Middle frontal gyrus (tissue), 1 donor: ENCODE results near the gene GYS1.

ENCODE experiments used
- DNase-seq: peaks from one replicate; pipeline ENCODE4 v3.0.0-alpha.2; 2015; ENCODE audit warnings: low spot score; ENCODE audit errors: extremely low spot score

GYS1 gene

DNA sequence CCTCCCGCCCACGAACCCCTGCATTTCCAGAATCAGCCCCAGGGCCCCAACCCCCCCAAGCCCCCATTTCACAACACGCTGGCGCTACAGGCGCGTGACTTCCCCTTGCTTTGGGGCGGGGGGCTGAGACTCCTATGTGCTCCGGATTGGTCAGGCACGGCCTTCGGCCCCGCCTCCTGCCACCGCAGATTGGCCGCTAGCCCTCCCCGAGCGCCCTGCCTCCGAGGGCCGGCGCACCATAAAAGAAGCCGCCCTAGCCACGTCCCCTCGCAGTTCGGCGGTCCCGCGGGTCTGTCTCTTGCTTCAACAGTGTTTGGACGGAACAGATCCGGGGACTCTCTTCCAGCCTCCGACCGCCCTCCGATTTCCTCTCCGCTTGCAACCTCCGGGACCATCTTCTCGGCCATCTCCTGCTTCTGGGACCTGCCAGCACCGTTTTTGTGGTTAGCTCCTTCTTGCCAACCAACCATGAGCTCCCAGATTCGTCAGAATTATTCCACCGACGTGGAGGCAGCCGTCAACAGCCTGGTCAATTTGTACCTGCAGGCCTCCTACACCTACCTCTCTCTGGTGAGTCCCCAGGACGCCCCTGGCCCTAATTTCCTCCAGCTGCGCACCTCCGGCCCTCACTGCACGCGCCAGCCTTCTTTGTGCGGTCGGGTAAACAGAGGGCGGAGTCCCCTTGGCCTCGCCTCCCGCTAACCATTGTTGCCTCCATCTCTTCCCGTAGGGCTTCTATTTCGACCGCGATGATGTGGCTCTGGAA lies 27.9 kb downstream of the GYS1 start, which contains the start of gene FTL:
FTL (plus strand) TSS at position 270 of the 766 bp plus-strand sequence; CDS start at position 469, 199 bp downstream.
- DNase-seq = peak; percentile 95

DNA sequence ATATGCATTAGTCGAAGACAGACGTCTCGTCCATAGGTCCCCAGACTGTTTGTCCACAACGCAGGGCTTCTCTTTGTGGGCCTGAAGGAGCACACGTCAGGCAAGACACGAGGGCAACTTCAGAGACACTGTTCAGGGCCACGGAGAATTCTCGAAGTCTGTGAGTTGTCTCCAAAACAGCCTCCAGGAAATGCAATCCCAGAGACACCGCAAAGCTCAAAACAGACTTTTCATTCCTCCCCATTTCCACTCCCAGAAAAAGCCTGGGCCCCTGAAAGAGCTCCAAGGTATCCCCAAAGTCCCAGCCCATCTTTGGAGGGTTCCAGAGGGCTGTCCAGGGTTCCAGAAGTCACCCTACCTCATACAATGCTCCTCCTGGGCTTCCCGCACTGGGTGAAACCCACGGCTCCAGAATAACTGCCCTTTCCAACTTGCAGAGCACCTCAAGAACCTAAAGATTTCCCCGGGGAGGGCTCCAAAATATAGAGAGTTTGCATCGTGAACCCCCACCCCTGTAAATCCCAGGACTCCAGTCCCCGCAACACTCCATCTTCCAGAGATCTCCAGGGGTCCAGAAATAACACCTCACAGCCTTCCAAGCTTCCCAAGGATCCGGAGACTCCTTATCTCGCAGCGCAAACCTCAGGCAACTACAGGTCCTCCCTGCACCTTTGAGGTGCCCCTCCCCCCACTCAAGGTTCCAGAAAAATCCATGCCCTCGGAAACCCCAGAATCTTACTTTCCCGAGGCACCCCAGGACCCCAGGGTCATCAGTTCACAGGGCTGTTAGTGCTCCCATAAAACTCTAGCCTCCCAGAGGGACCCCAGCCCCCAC lies 28.7 kb downstream of the GYS1 start:
- no peak for DNase-seq

DNA sequence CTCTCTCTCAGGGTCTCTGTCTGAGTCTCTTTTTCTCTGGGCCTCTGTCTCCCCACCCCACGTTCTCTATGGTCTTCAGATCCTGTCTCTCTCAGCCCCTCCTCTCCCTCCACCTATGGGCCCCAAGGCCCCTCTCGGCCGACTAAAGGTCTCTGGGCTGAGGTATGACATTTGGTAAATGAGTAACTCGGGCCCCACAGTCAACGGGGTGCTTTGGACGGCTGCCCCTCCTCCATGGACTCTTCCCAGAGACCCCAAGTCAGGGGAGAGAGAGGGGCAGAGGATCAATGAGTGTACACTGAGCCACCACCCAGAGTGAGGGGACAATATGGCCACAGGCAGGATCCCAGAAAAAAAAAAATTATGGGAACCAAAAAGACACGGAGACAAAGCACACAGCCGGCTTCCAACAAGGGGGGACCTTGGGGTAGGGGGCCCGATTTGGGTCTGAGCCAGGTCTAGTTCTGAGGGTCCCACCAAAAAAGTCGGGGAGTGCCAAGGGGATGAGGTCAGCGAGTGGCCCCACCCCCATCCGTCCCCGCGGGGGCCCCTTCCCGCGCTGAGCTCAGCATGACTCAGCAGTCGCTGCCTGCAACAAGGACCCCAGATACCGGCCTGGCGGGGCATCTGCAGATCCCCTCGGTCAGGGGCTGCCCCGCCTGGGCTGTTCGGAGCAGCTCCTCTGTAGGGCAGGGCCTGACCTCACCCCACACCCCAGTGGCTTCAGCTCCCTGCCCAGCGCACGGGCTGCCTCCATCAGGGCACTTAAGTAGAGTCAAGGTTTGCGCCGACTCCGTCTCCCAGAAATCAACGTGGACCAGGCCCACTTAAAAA lies 29.5 kb downstream of the GYS1 start:
- DNase-seq = no peak

DNA sequence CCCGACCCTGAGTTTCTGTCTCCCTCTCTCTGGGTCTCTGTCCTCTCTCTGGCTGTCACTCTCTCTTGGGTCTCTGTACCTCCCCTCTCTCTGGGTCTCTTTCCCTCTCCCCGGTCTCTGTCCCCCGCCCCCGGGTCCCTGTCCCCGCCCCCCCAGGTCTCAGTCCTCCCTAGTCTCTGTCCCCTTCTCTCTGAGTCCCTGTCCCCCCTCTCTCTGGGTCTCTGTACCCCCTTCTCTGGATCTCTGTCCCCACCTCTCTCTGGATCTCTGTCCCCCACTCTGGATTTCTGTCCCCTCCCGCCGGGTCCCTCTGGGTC lies 30.3 kb downstream of the GYS1 start:
- no peak for DNase-seq

DNA sequence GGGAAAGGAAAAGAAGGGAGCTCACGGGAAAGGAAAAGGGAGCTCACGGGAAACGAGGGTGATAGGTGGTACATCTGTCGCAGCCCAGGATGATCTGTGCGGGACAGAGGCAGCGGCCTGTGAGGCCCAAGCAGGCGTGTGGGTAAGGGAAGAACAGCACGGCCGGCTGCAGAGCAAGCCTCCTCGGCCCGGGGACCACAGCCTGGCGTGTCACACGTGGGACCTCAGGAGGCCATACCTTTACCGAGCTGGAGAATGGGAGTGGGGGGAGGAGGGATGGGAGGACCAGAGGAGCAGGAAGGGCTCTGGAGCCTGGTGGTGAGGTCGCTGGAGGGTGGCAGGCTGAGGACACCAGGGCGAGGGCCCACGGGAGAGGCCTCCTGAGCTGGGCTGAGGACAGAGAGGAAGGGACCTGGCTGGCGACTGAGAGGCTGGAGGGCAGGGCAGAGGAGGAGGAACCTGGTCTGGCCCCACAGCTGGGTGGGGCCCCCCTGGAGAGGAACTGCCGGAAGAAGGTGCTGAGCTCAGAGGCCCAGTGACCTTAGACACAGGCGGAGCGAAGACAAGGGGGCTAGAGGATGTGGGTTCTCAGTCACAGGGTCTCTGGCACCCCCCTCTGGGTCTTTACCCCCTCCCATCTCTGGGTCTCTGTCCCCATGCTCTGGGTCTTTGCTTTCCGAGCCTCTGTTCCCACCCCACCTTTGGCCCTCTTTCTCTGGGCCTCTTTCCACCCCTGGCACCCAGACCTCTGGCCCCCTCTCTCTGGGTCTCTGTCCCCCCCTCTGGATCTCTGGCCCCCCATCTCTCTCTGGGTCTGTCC lies 30.9 kb downstream of the GYS1 start:
- no peak for DNase-seq

DNA sequence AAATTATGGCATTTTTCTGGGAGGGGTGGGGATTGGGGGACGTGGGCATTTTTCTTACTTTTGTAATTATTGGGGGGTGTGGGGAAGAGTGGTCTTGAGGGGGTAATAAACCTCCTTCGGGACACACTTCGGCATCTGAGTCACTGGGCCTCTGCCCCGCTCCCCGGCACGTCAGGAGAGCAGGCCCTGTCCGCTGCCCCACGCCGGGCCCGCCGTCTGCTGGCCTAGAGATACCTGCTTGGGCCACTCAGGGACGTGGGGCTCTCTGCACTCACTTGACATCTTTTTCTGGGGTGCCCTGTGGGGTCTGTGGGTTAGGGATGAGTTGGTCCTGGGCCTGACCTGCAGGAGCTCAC lies 31.5 kb downstream of the GYS1 start:
- DNase-seq = no peak

DNA sequence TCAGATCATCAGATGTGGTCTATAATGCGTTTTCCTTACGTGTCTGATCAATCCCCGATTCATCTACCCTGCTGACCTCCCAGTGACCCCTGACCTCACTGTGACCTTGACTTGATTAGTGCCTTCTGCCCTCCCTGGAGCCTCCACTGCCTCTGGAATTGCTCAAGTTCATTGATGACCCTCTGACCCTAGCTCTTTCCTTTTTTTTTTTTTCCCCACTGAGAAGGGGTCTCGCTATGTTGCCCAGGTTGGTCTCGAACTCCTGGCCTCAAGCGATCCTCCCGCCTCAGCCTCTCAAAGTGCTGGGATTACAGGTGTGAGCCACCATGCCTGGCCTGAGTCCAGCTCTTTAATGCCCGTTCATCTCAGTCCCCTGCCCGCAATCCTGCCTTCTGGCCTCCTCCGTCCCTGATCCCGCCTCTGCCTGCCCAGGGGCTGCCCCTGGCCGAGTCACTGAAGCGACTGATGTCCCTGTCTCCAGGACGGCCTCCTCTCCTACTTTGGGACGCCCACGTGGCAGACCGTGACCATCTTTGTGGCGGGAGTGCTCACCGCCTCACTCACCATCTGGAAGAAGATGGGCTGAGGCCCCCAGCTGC lies 32.0 kb downstream of the GYS1 start:
- no peak for DNase-seq

DNA sequence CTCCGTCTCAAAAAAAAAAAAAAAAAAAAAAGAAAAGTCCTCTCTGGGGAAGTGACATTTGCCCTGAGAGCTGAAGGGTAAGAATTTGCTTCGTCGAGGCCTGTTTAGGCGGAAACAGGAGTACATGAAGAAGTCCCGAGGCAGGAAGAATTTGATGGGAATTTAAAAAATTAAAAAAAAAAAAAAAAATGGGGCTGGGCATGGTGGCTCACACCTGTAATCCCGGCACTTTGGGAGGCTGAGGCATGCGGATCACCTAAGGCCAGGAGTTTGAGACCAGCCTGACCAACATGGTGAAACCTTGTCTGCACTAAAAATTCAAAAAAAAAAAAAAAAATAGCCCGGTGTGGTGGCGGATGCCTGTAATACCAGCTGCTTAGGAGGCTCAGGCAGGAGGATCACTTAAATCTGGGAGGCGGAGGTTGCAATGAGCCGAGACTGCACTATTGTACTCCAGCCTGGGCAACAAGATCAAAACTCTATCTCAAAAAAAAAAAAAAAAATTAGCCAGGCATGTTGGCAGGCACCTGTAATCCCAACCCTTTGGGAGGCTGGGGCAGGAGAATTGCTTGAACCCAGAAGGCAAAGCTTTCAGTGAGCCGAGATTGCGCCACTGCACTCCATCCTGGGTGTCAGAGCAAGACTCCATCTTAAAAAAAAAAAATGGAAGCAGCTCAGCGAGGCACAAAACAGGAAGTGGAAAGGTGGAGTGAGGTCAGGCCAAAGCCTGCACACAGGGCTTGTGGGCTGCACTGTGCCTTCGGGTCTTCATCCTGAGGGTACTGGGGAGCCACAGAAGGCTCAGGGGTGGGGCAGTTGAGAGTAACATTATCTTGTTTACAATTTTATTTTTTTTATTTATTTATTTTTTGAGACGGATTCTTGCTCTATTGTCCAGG lies 33.5 kb downstream of the GYS1 start:
- no peak for DNase-seq

DNA sequence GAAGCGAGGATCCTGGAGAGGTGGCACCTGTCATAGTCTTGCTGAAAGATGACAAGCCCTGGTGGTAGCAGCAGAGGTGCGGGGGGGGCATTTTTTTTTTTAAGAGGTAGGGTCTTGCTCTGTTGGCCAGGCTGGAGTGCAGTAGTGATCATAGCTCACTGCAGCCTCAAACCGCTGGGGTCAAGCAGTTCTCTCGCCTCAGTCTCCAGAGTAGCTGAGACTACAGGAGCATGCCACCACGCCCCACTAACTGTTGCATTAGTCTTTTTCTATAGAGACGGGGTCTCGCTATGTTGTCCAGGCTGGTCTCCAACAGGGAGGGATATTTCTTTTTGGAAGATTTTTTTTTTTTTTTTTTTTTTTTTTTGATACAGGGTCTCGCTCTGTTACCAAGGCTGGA lies 35.1 kb downstream of the GYS1 start:
- DNase-seq = no peak

DNA sequence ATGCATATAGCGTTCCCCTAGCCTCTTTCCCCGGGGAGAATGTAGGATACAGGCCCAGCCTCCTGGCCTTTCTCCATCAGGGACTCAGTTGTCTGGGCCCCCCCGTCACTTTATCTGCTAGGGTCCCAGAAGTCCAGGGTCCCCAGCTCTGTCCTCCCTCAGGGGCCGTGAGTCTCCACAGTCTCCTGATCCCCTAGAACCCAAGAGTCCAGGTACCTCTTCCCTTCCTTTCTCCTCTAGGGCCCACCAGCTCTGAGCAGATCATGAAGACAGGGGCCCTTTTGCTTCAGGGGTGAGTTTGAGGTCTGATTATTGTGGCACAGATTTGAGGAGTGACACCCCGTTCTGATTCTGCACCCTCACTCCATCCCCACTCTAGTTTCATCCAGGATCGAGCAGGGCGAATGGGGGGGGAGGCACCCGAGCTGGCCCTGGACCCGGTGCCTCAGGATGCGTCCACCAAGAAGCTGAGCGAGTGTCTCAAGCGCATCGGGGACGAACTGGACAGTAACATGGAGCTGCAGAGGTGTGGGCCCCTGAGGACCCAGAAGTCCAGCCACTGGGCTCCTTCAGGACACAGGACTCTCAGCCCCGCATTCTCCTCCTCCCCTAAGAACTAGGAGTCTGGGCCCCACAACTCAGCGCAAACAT lies 37.7 kb downstream of the GYS1 start:
- DNase-seq = no peak

DNA sequence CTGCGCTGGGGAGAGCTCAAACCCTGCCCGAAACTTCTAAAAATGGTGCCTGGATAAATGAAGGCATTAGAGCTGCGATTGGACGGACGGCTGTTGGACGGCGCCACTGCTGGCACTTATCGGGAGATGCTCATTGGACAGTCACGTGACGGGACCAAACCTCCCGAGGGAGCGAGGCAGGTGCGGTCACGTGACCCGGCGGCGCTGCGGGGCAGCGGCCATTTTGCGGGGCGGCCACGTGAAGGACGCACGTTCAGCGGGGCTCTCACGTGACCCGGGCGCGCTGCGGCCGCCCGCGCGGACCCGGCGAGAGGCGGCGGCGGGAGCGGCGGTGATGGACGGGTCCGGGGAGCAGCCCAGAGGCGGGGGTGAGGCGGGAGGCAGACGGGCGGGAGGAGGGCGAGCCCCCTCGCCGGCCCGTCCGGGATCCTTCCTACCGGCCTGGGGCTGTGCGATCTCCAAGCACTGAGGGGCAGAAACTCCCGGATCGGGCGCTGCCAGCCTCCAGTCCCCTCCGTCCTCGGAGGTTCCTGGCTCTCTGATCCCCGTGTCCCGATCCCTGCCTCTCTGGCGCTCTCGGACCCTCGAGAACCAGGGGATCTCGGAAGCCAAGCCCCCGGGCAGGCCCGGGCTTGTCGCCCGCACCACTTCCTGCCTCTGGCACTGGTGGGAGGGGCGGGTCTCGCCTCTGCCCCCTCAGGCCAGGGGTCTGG lies 38.4 kb downstream of the GYS1 start, which contains the start of gene BAX:
BAX (plus strand) TSS at position 281 of the 713 bp plus-strand sequence; CDS start at position 335, 54 bp downstream.
- DNase-seq = peak; percentile 92

DNA sequence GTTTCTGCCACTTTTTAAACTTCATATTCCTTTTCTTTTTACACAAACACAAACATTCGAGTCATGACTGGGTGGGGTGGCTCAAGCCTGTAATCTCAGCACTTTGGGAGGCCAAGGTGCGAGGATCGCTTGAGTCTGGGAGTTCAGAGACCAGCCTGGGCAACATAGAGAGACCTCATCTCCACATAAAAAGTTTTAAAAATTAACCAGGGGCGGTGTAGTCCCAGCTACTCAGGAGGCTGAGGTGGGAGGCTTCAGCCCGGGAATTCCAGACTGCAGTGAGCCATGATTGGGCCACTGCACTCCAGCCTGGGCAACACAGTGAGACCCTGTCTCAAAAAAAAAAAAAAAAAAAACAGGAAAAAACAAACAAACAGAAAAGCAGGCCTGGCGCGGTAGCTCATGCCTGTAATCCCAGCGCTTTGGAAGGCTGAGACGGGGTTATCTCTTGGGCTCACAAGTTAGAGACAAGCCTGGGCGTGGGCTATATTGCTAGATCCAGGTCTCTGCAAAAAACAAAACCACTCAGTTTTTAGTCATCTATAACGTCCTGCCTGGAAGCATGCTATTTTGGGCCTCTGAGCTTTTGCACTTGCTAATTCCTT lies 39.0 kb downstream of the GYS1 start:
- no peak for DNase-seq

DNA sequence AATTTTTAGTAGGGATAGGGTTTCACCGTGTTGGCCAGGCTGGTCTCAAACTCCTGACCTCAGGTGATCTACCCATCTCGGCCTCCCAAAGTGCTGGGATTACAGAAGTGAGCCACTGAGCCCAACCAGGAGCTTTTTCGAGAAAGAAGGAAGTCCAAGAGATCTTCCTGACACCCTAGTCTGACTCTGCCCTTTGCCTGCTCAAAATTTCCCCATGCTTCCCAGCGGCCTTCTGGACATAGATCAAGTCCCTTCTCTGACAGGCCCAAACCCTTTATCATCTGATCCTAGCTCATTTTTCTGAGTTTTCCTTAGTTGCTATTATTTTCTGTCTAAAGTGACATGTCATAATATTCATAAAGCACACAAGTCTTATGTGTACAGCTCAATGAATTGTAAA lies 40.0 kb downstream of the GYS1 start:
- DNase-seq = no peak

DNA sequence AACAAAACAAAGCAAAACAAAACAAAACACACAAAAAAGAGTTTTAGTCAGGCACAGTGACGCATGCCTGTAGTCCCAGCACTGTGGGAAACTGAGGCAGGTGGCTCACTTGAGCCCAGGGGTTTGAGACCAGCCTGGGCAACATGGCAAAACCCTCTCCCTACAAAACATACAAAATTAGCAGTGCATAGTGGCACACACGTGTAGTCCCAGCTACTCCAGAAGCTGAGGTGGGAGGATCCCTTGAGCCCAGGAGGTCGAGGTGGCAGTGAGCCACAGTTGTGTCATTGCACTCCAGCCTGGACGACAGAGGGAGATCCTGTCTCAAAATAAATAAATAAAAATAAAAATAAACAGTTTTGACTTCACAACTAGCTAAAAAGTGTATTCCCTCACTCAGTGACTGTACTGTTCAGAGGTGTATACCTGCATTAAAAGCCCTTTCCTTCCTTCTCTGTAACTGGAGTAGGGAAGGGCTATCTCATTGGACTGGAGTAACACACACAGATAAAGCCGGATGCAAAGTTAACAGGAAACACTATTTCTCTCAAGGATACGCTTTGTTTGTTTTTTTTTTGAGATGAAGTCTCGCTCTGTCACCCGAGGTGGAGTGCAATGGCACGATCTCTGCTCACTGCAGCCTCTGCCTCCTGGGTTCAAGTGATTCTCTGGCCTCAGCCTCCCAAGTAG lies 42.1 kb downstream of the GYS1 start:
- DNase-seq = no peak

DNA sequence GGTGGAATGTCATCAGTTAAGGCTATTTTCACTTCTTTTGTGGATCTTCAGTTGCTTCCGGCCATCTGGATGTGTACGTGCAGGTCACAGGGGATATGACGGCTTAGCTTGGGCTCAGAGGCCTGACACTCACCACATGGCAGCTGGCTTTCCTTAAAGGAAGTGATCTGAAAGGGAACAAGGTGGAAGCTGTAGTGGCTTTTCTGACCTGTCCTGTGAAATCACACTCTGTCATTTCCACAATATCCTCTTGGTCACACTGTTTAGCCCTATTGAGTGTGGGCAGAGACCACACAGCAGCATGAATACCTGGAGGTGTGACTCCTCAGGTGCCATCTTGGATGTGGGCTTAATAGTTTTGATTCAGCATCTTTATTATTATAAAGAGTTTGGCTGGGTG lies 43.0 kb downstream of the GYS1 start:
- DNase-seq = no peak

DNA sequence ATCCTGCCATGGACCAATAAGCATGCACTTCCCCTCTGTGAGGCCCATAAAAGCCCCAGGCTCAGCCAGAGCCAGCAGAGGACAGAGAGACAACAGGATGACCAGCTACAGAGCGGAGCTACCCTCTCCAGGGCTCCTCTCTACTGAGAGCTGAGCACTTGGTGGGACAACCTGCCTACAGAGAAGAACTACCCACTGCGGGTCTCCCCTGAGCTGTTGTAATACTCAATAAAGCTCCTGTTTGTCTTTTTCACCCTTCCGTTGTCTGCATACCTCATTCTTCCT lies 45.9 kb downstream of the GYS1 start:
- no peak for DNase-seq

DNA sequence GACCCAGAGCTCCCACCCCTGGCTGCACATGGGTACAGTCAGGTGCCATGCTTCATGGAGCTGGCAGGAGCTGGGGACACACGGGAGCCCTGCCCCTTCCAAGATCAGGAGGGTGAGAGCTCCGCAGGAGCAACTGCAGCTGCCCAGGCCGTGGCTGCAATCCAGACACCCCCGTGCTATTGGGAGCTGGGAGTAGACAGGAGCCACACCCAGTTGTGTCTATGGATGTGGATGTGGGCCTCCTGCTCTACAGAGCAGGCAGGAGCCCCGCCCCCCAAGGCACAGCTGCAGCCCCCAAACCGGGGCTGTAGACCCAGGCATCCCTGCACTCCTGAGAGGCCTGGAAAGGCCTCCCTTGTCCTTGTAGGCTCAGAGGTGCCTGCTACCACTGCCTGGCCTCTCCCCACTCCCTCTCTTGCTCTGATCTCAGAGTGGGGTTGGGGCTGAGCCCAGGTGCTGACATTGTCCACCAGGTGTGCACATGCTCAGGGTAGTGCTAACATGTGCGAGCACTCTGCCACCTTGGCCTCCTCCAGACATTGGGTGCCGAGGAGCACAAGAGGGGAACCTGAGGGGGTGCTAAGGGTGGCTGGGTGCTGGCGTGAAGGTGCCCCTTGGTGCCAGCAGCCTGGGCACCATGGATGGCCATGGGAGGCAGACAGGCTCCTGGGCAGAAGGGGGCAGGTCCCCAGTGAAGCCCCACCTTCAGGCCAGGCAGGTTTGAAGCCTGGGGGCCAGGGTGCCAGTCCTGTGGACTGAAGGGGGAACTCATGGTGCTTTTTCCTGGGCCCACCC lies 46.4 kb downstream of the GYS1 start:
- DNase-seq = no peak
